ENCODE measurements around the gene PPP1R2. TPM values are rescaled to one million over a fixed set of nuclear protein-coding genes. Genes with fewer than 3 reads are reported as not detected.

Gene PPP1R2
- total RNA-seq, 1 donor from 2014 or later = 39.7 TPM

DNA sequence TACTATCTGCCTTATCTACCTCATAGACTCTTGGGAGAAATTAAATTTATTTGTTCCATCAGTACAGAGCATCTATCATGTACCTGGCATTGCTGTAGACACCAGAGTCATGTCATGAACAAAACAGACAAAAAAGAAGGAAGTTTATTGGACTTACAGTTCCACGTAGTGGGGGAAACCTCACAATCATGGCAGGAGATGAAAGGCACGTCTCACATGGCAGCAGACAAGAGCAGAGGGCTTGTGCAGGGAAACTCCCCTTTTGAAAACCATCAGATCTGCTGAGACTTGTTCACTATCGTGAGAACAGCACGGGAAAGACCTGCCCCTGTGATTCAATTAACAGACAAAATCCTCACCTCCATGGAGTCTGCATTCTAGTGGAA is 74.7 kb downstream of the PPP1R2 start:
- intact Hi-C loops (cut with micrococcal nuclease) = no loop called here
- Histone ChIP-seq H3K27me3 (ENCODE audit: low read depth) (no peaks in the 10 kb centered on the region), H3K4me3 (no peak overlapping the region), H3K9me3 (replicated peaks) (no peaks in the 10 kb centered on the region), H3K4me1 (peaks cover 6% of the 10 kb centered on the region), H3K36me3 (no peaks in the 10 kb centered on the region), H3K27ac (replicated peaks) (no peak overlapping the region)
- DNase-seq = no peak
- TF ChIP-seq, protein P1, sequence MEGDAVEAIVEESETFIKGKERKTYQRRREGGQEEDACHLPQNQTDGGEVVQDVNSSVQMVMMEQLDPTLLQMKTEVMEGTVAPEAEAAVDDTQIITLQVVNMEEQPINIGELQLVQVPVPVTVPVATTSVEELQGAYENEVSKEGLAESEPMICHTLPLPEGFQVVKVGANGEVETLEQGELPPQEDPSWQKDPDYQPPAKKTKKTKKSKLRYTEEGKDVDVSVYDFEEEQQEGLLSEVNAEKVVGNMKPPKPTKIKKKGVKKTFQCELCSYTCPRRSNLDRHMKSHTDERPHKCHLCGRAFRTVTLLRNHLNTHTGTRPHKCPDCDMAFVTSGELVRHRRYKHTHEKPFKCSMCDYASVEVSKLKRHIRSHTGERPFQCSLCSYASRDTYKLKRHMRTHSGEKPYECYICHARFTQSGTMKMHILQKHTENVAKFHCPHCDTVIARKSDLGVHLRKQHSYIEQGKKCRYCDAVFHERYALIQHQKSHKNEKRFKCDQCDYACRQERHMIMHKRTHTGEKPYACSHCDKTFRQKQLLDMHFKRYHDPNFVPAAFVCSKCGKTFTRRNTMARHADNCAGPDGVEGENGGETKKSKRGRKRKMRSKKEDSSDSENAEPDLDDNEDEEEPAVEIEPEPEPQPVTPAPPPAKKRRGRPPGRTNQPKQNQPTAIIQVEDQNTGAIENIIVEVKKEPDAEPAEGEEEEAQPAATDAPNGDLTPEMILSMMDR (IDR thresholded peaks at IDR 0.05; ENCODE audit: borderline replicate concordance) = no peak

GRCh38 chr3:195467641-195468390 is 75.3 kb downstream of the PPP1R2 start:
- TF ChIP-seq, protein P1 (IDR thresholded peaks at IDR 0.05; ENCODE audit: borderline replicate concordance) = no peak
- Histone ChIP-seq H3K4me1 (peaks cover 6% of the 10 kb centered on the region), H3K36me3 (no peaks in the 10 kb centered on the region), H3K27me3 (ENCODE audit: low read depth) (no peaks in the 10 kb centered on the region), H3K27ac (replicated peaks) (no peak overlapping the region), H3K9me3 (replicated peaks) (no peaks in the 10 kb centered on the region), H3K4me3 (no peak overlapping the region)
- intact Hi-C loops (cut with micrococcal nuclease) = no loop called here
- DNase-seq = no peak

DNA sequence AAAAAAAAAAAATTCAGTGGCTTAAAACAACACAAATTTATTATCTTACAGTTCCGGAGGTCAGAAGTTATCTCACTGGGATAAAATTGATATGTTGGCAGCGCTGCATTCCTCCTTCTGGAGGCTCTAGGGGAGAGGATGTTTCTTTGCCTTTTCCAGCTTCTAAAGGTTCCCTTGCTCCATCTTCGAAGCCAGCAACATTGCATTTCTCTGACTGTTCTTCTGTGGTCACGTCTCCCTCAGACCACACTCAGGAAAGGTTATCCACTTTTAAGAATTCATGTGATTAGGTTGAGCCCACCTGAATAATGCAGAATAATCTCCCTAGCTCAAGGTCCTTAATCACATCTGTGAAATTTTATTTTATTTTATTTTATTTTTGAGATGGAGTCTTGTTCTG is 76.9 kb downstream of the PPP1R2 start:
- no peak for DNase-seq
- TF ChIP-seq, protein P1 (IDR thresholded peaks at IDR 0.05; ENCODE audit: borderline replicate concordance) = no peak
- H3K4me1 ChIP-seq = peaks cover 6% of the 10 kb centered on the region
- intact Hi-C loops (cut with micrococcal nuclease) = no loop called here
- no peaks in the 10 kb centered on the region for H3K36me3 ChIP-seq
- H3K27ac ChIP-seq (replicated peaks) = no peak overlapping the region
- H3K9me3 ChIP-seq (replicated peaks) = no peaks in the 10 kb centered on the region
- H3K27me3 ChIP-seq (ENCODE audit: low read depth) = no peaks in the 10 kb centered on the region
- no peak overlapping the region for H3K4me3 ChIP-seq

Other genes with a start within 250 kb of the PPP1R2 start
- gene ACAP2, start 100.3 kb downstream of the PPP1R2 start, total RNA-seq = 14.3 TPM
- gene APOD, start 40.6 kb upstream of the PPP1R2 start, total RNA-seq = 92.5 TPM
- gene MUC20, start 177.7 kb upstream of the PPP1R2 start, total RNA-seq = 4.7 TPM